ENCODE measurements around the gene ZNF185. TPM values are rescaled to one million over a fixed set of nuclear protein-coding genes. Genes with fewer than 3 reads are reported as not detected.

ZNF185 gene
- total and polyA plus RNA-seq, 4 experiments from 2014 or later, result 2.0 to 2.9 (median 2.4) TPM

DNA sequence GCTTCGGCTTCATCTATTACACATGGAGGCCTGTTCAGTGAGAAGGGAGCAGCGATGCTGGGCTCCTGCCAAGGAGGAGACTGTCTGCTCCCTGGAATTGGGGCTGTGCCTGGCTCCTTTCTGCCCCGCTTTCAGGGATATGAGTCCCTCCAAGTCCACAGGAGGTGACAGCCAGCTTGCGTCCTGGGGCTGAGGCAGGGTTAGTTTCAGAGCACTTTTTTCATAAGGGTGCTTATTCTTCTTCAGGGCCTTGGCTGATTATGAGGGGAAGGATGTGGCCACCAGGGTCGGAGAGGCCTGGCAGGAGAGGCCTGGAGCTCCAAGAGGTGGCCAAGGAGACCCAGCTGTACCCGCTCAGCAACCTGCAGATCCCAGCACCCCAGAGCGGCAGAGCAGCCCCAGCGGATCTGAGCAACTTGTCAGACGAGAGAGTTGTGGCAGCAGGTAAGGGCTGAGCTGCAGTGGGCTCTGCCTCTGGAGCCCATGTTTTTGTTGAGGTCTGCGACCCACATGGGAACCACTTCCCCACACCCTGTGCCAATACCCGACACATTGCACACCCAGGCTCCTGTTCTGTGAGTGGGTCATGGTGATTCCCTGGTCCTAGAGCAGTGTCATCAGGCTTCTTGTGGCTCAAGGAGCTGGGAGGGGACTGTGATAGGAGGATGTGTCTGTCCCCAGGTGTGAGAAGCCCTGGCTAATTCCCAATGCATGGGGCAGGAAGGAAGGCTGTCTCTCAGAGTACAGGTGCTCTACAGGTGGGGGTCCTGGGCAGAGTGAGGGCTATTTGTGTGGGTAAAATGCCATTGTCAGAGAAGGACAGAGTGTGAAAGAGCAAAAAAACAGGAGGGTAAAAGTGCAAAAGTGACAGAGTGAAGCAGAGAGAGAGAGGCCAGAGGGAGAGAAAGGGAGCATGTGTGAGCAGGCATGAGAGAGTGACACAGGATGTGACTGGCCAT lies 47.4 kb downstream of the ZNF185 start:
- no peak overlapping the region for H3K4me3 Mint-ChIP-seq
- H3K36me3 Mint-ChIP-seq, result peaks cover 5 to 11% of the 10 kb centered on the region in 2 donors
- ChIA-PET POLR2A (ENCODE audit: partially characterized antibody) (no interaction called here), CTCF (ENCODE audit: partially characterized antibody) (interaction anchor here (2.5 to 6.3 kb wide), 2 partner anchors 12 to 722 kb away, joined by 11 to 40 read pairs; no protein-coding TSS in a partner anchor)
- intact Hi-C loops (cut with micrococcal nuclease), result no loop called here
- no peak overlapping the region for H3K4me3 ChIP-seq (ENCODE audit: low read length in 2 of 2)
- H3K27ac ChIP-seq (ENCODE audit: low read depth, low read length), result no peak overlapping the region
- peaks cover 5% of the 10 kb centered on the region for H3K4me1 ChIP-seq (ENCODE audit: insufficient read depth, low read length)
- H3K36me3 ChIP-seq (ENCODE audit: insufficient read depth, low read length), result no peaks in the 10 kb centered on the region
- DNase-seq, result no peak
- H3K27ac Mint-ChIP-seq, result no peak overlapping the region
- H3K27me3 ChIP-seq (ENCODE audit: insufficient read depth, low read length), result no peaks in the 10 kb centered on the region
- no peaks in the 10 kb centered on the region for H3K9me3 Mint-ChIP-seq
- H3K9me3 ChIP-seq (ENCODE audit: control insufficient read depth in 1 of 2, low read length in 2 of 2), result no peaks in the 10 kb centered on the region
- no peaks in the 10 kb centered on the region for H3K27me3 Mint-ChIP-seq
- H3K4me1 Mint-ChIP-seq, result peaks cover 4 to 13% (median 7%) of the 10 kb centered on the region in 4 donors

DNA sequence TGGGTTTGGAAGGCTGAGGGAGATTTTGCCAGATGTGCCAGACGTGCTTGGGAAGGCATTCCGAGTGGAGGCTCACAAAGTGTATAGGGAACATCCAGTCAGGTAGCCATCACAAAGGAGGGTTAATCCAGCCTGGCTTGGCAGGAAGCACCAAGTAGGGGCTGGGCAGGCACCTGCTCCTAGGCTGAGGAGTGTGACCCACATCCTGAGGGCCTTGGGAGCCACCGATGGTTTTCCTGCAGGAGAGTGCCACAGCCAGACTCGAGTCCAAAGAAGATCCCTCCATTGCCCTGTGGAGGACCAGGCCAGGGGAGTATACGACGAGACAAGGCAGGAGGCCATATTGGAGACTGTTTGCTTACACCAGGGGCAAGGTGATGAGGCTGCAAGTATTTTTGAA lies 48.8 kb downstream of the ZNF185 start:
- peaks cover 0 to 3% (median 2%) of the 10 kb centered on the region in 4 donors for H3K4me1 Mint-ChIP-seq
- Histone ChIP-seq H3K27me3 (ENCODE audit: insufficient read depth, low read length) (no peaks in the 10 kb centered on the region), H3K36me3 (ENCODE audit: insufficient read depth, low read length) (no peaks in the 10 kb centered on the region), H3K9me3 (ENCODE audit: control insufficient read depth in 1 of 2, low read length in 2 of 2) (no peaks in the 10 kb centered on the region), H3K4me1 (ENCODE audit: insufficient read depth, low read length) (peaks cover 5% of the 10 kb centered on the region), H3K27ac (ENCODE audit: low read depth, low read length) (no peak overlapping the region), H3K4me3 (ENCODE audit: low read length in 2 of 2) (no peak overlapping the region)
- H3K27ac Mint-ChIP-seq, result peak overlapping the region in 1 of 7 donors; percentile 71
- DNase-seq, result no peak
- ChIA-PET CTCF (ENCODE audit: partially characterized antibody) (no interaction called here), POLR2A (ENCODE audit: partially characterized antibody) (no interaction called here)
- no peak overlapping the region for H3K4me3 Mint-ChIP-seq
- H3K9me3 Mint-ChIP-seq, result no peaks in the 10 kb centered on the region
- H3K36me3 Mint-ChIP-seq, result peaks cover 3 to 11% of the 10 kb centered on the region in 2 donors
- intact Hi-C loops (cut with micrococcal nuclease), result no loop called here
- no peaks in the 10 kb centered on the region for H3K27me3 Mint-ChIP-seq

Other genes starting within 250 kb of the ZNF185 start
- gene MAGEA3, start 199.3 kb upstream of the ZNF185 start, total RNA-seq, result not detected
- not detected for gene MAGEA3, start 199.3 kb upstream of the ZNF185 start, polyA plus RNA-seq
- gene CSAG2, start 188.8 kb upstream of the ZNF185 start, total RNA-seq, result not detected
- gene CSAG2, start 188.8 kb upstream of the ZNF185 start, polyA plus RNA-seq, result not detected
- not detected for gene MAGEA2B, start 183.4 kb upstream of the ZNF185 start, total RNA-seq
- not detected for gene MAGEA2B, start 183.4 kb upstream of the ZNF185 start, polyA plus RNA-seq
- not detected for gene CSAG1, start 164.3 kb upstream of the ZNF185 start, total RNA-seq
- not detected for gene CSAG1, start 164.3 kb upstream of the ZNF185 start, polyA plus RNA-seq
- gene MAGEA12, start 164.3 kb upstream of the ZNF185 start, total RNA-seq, result not detected
- not detected for gene MAGEA12, start 164.3 kb upstream of the ZNF185 start, polyA plus RNA-seq
- not detected for gene MAGEA2, start 144.2 kb upstream of the ZNF185 start, total RNA-seq
- not detected for gene MAGEA2, start 144.2 kb upstream of the ZNF185 start, polyA plus RNA-seq
- not detected for gene CSAG3, start 138.8 kb upstream of the ZNF185 start, total RNA-seq
- gene CSAG3, start 138.8 kb upstream of the ZNF185 start, polyA plus RNA-seq, result not detected
- not detected for gene MAGEA6, start 128.4 kb upstream of the ZNF185 start, total RNA-seq
- not detected for gene MAGEA6, start 128.4 kb upstream of the ZNF185 start, polyA plus RNA-seq
- 1 to 10 TPM; 5.6 to 6.5 TPM for gene CETN2, start 67.3 kb upstream of the ZNF185 start, total RNA-seq
- 10 to 100 TPM; 24.9 to 31.4 TPM for gene CETN2, start 67.3 kb upstream of the ZNF185 start, polyA plus RNA-seq
- gene NSDHL, start 67.0 kb upstream of the ZNF185 start, total RNA-seq, result 1 to 10 TPM; 6.5 to 7.1 TPM
- gene NSDHL, start 67.0 kb upstream of the ZNF185 start, polyA plus RNA-seq, result 10 to 100 TPM; 15.8 to 20.3 TPM
- gene PNMA5, start 96.0 kb downstream of the ZNF185 start, total RNA-seq, result under 1 TPM; 0.28 to 0.29 TPM
- under 1 TPM; 0.05 to 0.18 TPM for gene PNMA5, start 96.0 kb downstream of the ZNF185 start, polyA plus RNA-seq
- gene PNMA3, start 158.4 kb downstream of the ZNF185 start, total RNA-seq, result 10 to 100 TPM; 11.4 to 14.3 TPM
- gene PNMA3, start 158.4 kb downstream of the ZNF185 start, polyA plus RNA-seq, result under 1 TPM; 0.21 to 0.42 TPM
- gene PNMA6A, start 174.4 kb downstream of the ZNF185 start, total RNA-seq, result under 1 TPM in 1 of 2 experiments, not detected in 1; 0.23 TPM
- under 1 TPM in 1 of 2 donors, not detected in 1; 0.08 TPM for gene PNMA6A, start 174.4 kb downstream of the ZNF185 start, polyA plus RNA-seq

Data from CD4-positive, alpha-beta memory T cell (primary cell).